Activated T-helper 2 cell treated with anti-CD3 and anti-CD28 coated beads, Interferon-gamma antibody, Interleukin-2, Interleukin-4, amounts not matched to agents 10 μg/mL and 5 μg/mL and 100 μg/mL, durations not matched to agents 14 hours and 24 hours and 36 hours (primary cell): ENCODE data around the gene SKAP1. TPM values are rescaled to one million over a fixed set of nuclear protein-coding genes. Genes with fewer than 3 reads are reported as not detected.

Experiments
- DNase-seq: peaks from one replicate; pipeline ENCODE4 v3.0.0; 2021; ENCODE audit warnings: low spot score
- H3K27ac Mint-ChIP-seq: one replicate; pipeline ENCODE4 v1.8.0; 2021; ENCODE audit warnings: mixed read lengths
- H3K27me3 Mint-ChIP-seq: one replicate; pipeline ENCODE4 v1.8.0; 2021; ENCODE audit warnings: low read depth, mixed read lengths
- H3K36me3 Mint-ChIP-seq: one replicate; pipeline ENCODE4 v1.8.0; 2021; ENCODE audit warnings: low read depth, mixed read lengths
- H3K4me1 Mint-ChIP-seq: one replicate; pipeline ENCODE4 v1.8.0; 2021; ENCODE audit warnings: low read depth, mixed read lengths
- H3K4me3 Mint-ChIP-seq: one replicate; pipeline ENCODE4 v1.8.0; 2021; ENCODE audit warnings: low read depth, mild to moderate bottlenecking, moderate library complexity, mixed read lengths
- H3K9me3 Mint-ChIP-seq: one replicate; pipeline ENCODE4 v1.8.0; 2021; ENCODE audit warnings: mixed read lengths
- intact Hi-C: fragments of 100-400 bp; cut with micrococcal nuclease; formaldehyde crosslinking; loops from one replicate; pipeline ENCODE4 v1.15.1; 2023
- total RNA-seq: library from RNA; stranded (reverse); gene quantifications from 2 replicates; pipeline ENCODE4 v1.2.3, GENCODE V29; 2022

Gene SKAP1
- total RNA-seq, 1 donor from 2014 or later = 60.5 TPM

- peak overlapping the region; percentile 42 for H3K27ac Mint-ChIP-seq
- H3K27me3 Mint-ChIP-seq = no peaks in the 10 kb centered on the region
- no peaks in the 10 kb centered on the region for H3K9me3 Mint-ChIP-seq
- no peak for DNase-seq
- peaks cover 58% of the 10 kb centered on the region for H3K36me3 Mint-ChIP-seq
- H3K4me1 Mint-ChIP-seq = peaks cover 23% of the 10 kb centered on the region
- intact Hi-C loops = loop anchor here (2.0 kb wide), 1 partner anchor 15 kb away; no protein-coding TSS in a partner anchor
- H3K4me3 Mint-ChIP-seq = no peak overlapping the region
Observed at GRCh38 chr17:48391444-48391843, 38.6 kb downstream of the SKAP1 start.

DNA sequence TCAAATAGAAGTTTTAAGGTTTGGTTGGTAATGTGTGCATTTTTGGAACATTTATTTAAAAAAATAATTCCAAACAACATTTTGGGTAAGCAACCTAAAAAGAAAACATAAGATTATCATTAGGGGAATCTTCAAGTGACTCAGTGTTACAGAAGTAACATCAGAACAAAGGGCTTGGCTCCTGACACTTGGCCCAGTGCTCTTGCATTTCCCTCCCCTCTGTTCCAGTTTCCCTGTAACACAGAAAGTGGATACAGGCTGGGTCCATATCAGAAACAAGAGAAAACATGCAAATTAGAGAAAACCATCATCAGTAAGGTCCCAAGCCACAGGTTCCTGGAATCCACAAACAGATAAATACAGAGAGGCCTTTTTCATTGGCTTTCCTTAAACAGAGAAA is 40.1 kb downstream of the SKAP1 start:
- intact Hi-C loops = loop anchor here (2.0 kb wide), 1 partner anchor 17 kb away; no protein-coding TSS in a partner anchor
- H3K9me3 Mint-ChIP-seq = no peaks in the 10 kb centered on the region
- no peak overlapping the region for H3K4me3 Mint-ChIP-seq
- H3K4me1 Mint-ChIP-seq = peaks cover 21% of the 10 kb centered on the region
- no peaks in the 10 kb centered on the region for H3K27me3 Mint-ChIP-seq
- no peak overlapping the region for H3K27ac Mint-ChIP-seq
- DNase-seq = no peak
- H3K36me3 Mint-ChIP-seq = peaks cover 52% of the 10 kb centered on the region

DNA sequence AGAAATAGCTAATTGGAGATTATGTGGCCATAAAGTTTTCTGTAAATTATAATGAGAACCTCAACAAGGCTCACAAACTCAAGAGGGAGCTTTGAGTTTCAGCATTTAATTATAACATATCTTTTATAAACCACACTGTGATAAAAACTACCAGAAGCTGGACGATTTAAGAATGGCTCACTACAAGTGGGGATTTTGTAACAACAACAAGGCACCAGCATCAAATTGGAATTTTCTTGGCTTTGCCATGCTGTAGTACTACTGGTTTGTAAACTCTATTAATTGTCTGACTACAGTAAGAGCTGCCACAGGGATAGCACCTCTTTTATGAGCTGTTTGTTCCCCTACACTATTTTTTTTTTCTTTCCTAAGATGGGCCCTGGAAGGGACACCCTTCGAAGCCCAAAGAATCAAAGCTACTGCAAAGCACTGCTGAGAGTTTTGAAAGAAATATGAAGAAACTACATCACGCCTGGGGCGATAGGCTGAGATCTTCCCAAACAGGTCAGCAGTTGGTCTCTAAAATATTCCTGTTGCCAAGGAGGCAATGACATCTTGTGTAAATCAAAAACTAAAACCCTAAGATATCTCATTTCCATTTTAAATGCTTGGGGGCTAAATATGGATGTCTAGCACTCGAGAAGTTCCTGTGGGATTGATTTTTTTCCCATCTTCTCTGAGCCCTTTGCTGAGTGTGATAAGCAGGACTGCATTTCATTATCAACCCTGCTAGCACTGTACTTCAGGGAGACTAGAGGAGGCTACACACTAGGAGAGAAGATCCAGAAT is 40.9 kb downstream of the SKAP1 start:
- H3K36me3 Mint-ChIP-seq = peaks cover 52% of the 10 kb centered on the region
- H3K4me3 Mint-ChIP-seq = no peak overlapping the region
- DNase-seq = no peak
- H3K9me3 Mint-ChIP-seq = no peaks in the 10 kb centered on the region
- intact Hi-C loops = no loop called here
- H3K27me3 Mint-ChIP-seq = no peaks in the 10 kb centered on the region
- H3K27ac Mint-ChIP-seq = no peak overlapping the region
- H3K4me1 Mint-ChIP-seq = peaks cover 19% of the 10 kb centered on the region

- Mint-ChIP-seq H3K9me3 (no peaks in the 10 kb centered on the region), H3K27ac (no peak overlapping the region), H3K27me3 (no peaks in the 10 kb centered on the region), H3K36me3 (peaks cover 61% of the 10 kb centered on the region), H3K4me1 (peaks cover 17% of the 10 kb centered on the region), H3K4me3 (no peak overlapping the region)
- intact Hi-C loops = no loop called here
- no peak for DNase-seq
Observed at GRCh38 chr17:48386826-48387225, 43.2 kb downstream of the SKAP1 start.

- Mint-ChIP-seq H3K4me1 (peaks cover 17% of the 10 kb centered on the region), H3K27ac (no peak overlapping the region), H3K36me3 (peaks cover 61% of the 10 kb centered on the region)
Observed at GRCh38 chr17:48385319-48385718, 44.7 kb downstream of the SKAP1 start.

GRCh38 chr17:48384164-48384563 is 45.9 kb downstream of the SKAP1 start:
- intact Hi-C loops = no loop called here
- H3K4me1 Mint-ChIP-seq = peaks cover 19% of the 10 kb centered on the region
- H3K27ac Mint-ChIP-seq = no peak overlapping the region
- H3K27me3 Mint-ChIP-seq = no peaks in the 10 kb centered on the region
- no peak overlapping the region for H3K4me3 Mint-ChIP-seq
- no peaks in the 10 kb centered on the region for H3K9me3 Mint-ChIP-seq
- no peak for DNase-seq
- H3K36me3 Mint-ChIP-seq = peaks cover 55% of the 10 kb centered on the region

More at GRCh38 chr17:48385319-48385718, 44.7 kb downstream of the SKAP1 start:
- Mint-ChIP-seq H3K9me3 (no peaks in the 10 kb centered on the region), H3K4me3 (no peak overlapping the region), H3K27me3 (no peaks in the 10 kb centered on the region)
- DNase-seq = no peak
- intact Hi-C loops = no loop called here

- Mint-ChIP-seq H3K4me1 (peaks cover 18% of the 10 kb centered on the region), H3K4me3 (no peak overlapping the region), H3K27ac (no peak overlapping the region), H3K36me3 (peaks cover 55% of the 10 kb centered on the region), H3K27me3 (no peaks in the 10 kb centered on the region), H3K9me3 (no peaks in the 10 kb centered on the region)
- no peak for DNase-seq
- intact Hi-C loops = no loop called here
Observed at GRCh38 chr17:48382989-48383388, 47.0 kb downstream of the SKAP1 start.

DNA sequence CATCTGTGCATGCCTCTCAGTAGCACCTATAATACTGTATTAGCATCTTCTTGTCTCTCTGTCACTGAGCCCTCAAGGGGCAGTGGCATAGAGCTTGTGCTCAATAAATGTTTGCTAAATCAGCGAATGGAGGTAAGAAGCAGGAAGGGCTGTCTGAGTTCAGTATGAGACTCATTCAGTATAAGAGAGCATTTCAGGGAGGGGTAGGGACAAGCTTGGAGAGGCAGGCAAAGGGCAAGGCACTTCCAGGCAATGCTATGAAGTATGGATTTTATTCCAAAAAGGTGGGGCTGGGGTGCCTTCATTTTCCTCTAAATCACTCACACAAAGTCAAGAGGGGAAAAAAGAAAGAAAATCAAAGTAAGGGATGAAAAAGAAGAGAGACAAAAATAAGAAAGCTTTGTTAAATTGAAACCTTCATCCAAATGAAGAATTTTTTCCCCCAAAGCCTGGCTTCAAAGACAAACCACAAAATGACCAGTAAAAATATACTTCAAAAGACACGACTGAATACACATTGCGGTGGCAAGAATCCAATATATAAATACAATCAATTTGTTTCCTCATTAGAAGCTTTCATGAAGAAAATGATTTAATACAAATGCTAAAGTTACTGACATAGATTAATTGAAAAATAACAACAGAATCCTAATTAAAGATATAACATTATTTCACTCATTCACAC is 51.2 kb downstream of the SKAP1 start:
- Mint-ChIP-seq H3K27ac (no peak overlapping the region), H3K27me3 (no peaks in the 10 kb centered on the region), H3K36me3 (peaks cover 41% of the 10 kb centered on the region), H3K4me3 (no peak overlapping the region), H3K9me3 (no peaks in the 10 kb centered on the region), H3K4me1 (peaks cover 16% of the 10 kb centered on the region)
- intact Hi-C loops = no loop called here
- DNase-seq = no peak

GRCh38 chr17:48378238-48378637 is 51.8 kb downstream of the SKAP1 start:
- H3K4me1 Mint-ChIP-seq = peaks cover 20% of the 10 kb centered on the region
- H3K27me3 Mint-ChIP-seq = no peaks in the 10 kb centered on the region
- H3K36me3 Mint-ChIP-seq = peaks cover 41% of the 10 kb centered on the region
- intact Hi-C loops = no loop called here
- no peak overlapping the region for H3K27ac Mint-ChIP-seq
- H3K9me3 Mint-ChIP-seq = no peaks in the 10 kb centered on the region
- H3K4me3 Mint-ChIP-seq = no peak overlapping the region
- no peak for DNase-seq

- Mint-ChIP-seq H3K9me3 (no peaks in the 10 kb centered on the region), H3K36me3 (peaks cover 36% of the 10 kb centered on the region), H3K4me1 (peaks cover 26% of the 10 kb centered on the region), H3K4me3 (no peak overlapping the region), H3K27me3 (no peaks in the 10 kb centered on the region), H3K27ac (no peak overlapping the region)
- intact Hi-C loops = no loop called here
- no peak for DNase-seq
Observed at GRCh38 chr17:48376682-48377325, 53.2 kb downstream of the SKAP1 start.

- H3K4me3 Mint-ChIP-seq = no peak overlapping the region
- no peak overlapping the region for H3K27ac Mint-ChIP-seq
- intact Hi-C loops = no loop called here
- no peaks in the 10 kb centered on the region for H3K9me3 Mint-ChIP-seq
- DNase-seq = no peak
- H3K36me3 Mint-ChIP-seq = peaks cover 36% of the 10 kb centered on the region
- no peaks in the 10 kb centered on the region for H3K27me3 Mint-ChIP-seq
- peaks cover 26% of the 10 kb centered on the region for H3K4me1 Mint-ChIP-seq
Observed at GRCh38 chr17:48375356-48375755, 54.7 kb downstream of the SKAP1 start.

DNA sequence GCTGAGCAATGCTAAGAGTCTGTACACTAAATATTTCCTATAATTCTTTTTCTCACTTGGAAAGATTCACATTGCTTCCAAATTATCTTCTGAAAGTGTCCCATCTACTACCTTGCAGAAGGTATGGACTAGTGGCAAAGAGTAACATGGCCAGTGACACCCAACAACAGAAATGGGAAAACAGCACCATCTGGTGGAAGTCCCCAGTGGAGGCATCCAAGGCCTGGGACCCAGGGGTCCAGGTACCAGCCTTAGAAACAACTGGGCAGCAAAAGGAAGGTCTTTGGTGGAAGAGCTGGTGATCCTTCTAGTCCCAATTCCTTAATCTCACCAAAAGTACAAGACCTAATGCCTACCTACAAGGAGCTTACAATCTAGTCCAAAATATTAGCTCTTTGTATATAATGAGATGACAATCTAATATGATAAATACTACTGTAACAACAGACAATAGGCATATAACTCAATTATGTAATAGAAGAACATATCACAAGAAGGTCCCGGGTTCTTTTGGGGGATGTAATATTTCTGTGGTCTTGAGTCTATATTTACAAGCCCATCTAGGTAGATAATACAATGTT is 55.3 kb downstream of the SKAP1 start:
- no peak overlapping the region for H3K4me3 Mint-ChIP-seq
- peaks cover 25% of the 10 kb centered on the region for H3K4me1 Mint-ChIP-seq
- no peak overlapping the region for H3K27ac Mint-ChIP-seq
- no peaks in the 10 kb centered on the region for H3K27me3 Mint-ChIP-seq
- no peaks in the 10 kb centered on the region for H3K9me3 Mint-ChIP-seq
- DNase-seq = no peak
- intact Hi-C loops = no loop called here
- peaks cover 34% of the 10 kb centered on the region for H3K36me3 Mint-ChIP-seq
